PFSK-1 (cell line): ENCODE measurements around the gene TBCEL.

Source experiments
- FOXP2 ChIP-seq: optimal IDR thresholded peaks from 2 replicates; pipeline ENCODE3; 2011; ENCODE audit warnings: borderline replicate concordance, control low read depth, inconsistent platforms; ENCODE audit not compliant: insufficient read depth; ENCODE audit errors: extremely low read length, extremely low read depth
- POLR2AphosphoS5 ChIP-seq: IDR thresholded peaks from 2 replicates; pipeline ENCODE4 v1.6.1; 2012; ENCODE audit warnings: low read depth, mild to moderate bottlenecking, control low read depth, low read length, moderate library complexity
- REST ChIP-seq, 2 experiments: IDR thresholded peaks; 2 replicates each; pipeline versions ENCODE4 v1.6.1 to v1.8.0; 2011 to 2012; ENCODE audit warnings: low read depth in 2 of 2, low read length in 2 of 2, control low read depth in 1 of 2, inconsistent platforms in 1 of 2, mild to moderate bottlenecking in 1 of 2, moderate library complexity in 1 of 2; ENCODE audit not compliant: insufficient read depth in 1 of 2
- SIN3A ChIP-seq: IDR thresholded peaks from 2 replicates; pipeline ENCODE4 v1.6.1; 2012; ENCODE audit warnings: mild to moderate bottlenecking, low read length, moderate library complexity, borderline replicate concordance; ENCODE audit not compliant: insufficient read depth
- TAF1 ChIP-seq: IDR thresholded peaks from 2 replicates; pipeline ENCODE4 v1.6.1; 2012; ENCODE audit warnings: low read length, control low read depth, borderline replicate concordance; ENCODE audit not compliant: insufficient read depth

The TBCEL gene

GRCh38 chr11:121058941-121059340, 35.0 kb downstream of the TBCEL start:
- no peak for TF ChIP-seq FOXP2
- no peak for TF ChIP-seq SIN3A
- no peak for TF ChIP-seq REST (IDR thresholded peaks at IDR 0.05; ENCODE audit: insufficient read depth in 1 of 2, low read depth in 2 of 2, low read length in 2 of 2)
- TF ChIP-seq POLR2AphosphoS5, result no peak
- TF ChIP-seq TAF1, result no peak

- no peak for TF ChIP-seq FOXP2
- no peak for TF ChIP-seq SIN3A
- no peak for TF ChIP-seq TAF1
- TF ChIP-seq POLR2AphosphoS5, result no peak
- TF ChIP-seq REST (IDR thresholded peaks at IDR 0.05; ENCODE audit: insufficient read depth in 1 of 2, low read depth in 2 of 2, low read length in 2 of 2), result no peak
Observed at GRCh38 chr11:121059605-121060004, 35.7 kb downstream of the TBCEL start.

- TF ChIP-seq TAF1 (no peak), POLR2AphosphoS5 (no peak), SIN3A (no peak), REST (IDR thresholded peaks at IDR 0.05; ENCODE audit: insufficient read depth in 1 of 2, low read depth in 2 of 2, low read length in 2 of 2) (no peak), FOXP2 (no peak)
Observed at GRCh38 chr11:121063728-121064127, 39.8 kb downstream of the TBCEL start.

DNA sequence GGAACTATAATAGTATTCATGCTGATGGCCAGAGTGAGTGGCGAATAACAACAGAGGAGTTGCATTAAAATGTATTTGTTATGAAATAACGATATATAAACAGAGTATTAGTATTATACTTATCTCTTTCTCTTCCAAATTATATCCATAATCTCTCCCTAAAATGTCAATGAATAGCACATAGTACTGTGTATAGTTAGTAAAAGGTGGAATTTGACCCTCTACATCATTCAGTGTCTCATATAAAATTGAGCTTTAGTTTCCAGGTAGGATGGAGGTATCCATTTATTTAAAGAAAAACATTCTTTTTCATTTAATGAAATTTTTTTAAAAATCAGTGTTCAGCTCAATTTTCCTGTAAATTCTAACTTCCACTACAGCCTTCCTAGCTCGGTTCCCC, 42.7 kb downstream of the TBCEL start:
- no peak for TF ChIP-seq TAF1
- TF ChIP-seq POLR2AphosphoS5, result no peak
- TF ChIP-seq SIN3A, result no peak
- TF ChIP-seq FOXP2, result no peak
- no peak for TF ChIP-seq REST (IDR thresholded peaks at IDR 0.05; ENCODE audit: insufficient read depth in 1 of 2, low read depth in 2 of 2, low read length in 2 of 2)

- TF ChIP-seq POLR2AphosphoS5 (no peak), TAF1 (no peak), REST (IDR thresholded peaks at IDR 0.05; ENCODE audit: insufficient read depth in 1 of 2, low read depth in 2 of 2, low read length in 2 of 2) (no peak), FOXP2 (no peak), SIN3A (no peak)
Observed at GRCh38 chr11:121067026-121067425, 43.1 kb downstream of the TBCEL start.
